Uterus (tissue), 2 donors: ENCODE data around the gene REEP3.

Experiments used
- CTCF ChIP-seq, 4 experiments: fragments of 200-600 bp in 2 of 4; fragments of 450-650 bp in 2 of 4; sonication (generic) in 2 of 4; IDR thresholded peaks; one replicate each; pipeline ENCODE4 v1.5.1; 2016 to 2019; ENCODE audit warnings: antibody characterized with exemption in 4 of 4, mild to moderate bottlenecking in 2 of 4, moderate library complexity in 1 of 4
- POLR2A ChIP-seq, 2 donors: fragments of 450-650 bp; IDR thresholded peaks; one replicate each; pipeline ENCODE4 v1.6.1; 2016; ENCODE audit warnings: antibody characterized with exemption in 2 of 2, mild to moderate bottlenecking in 1 of 2, moderate library complexity in 1 of 2

GRCh38 chr10:63539994-63540393 lies 18.8 kb downstream of the REEP3 start:
- TF ChIP-seq CTCF (IDR thresholded peaks at IDR 0.05), result no peak
- TF ChIP-seq POLR2A (IDR thresholded peaks at IDR 0.05), result no peak
